Cardiac septum (tissue), 1 donor: Measurements from ENCODE around the gene KLHL36. TPM values are rescaled to one million over a fixed set of nuclear protein-coding genes. Genes with fewer than 3 reads are reported as not detected.

ENCODE experiments used
- total RNA-seq: library from RNA; stranded (reverse); fragmentation: NEBNext Ultra II Directional; extraction: Animal tissue kit (Norgen Biotek cat#: 25700); gene quantifications from one replicate; pipeline ENCODE4 v1.2.1, GENCODE V29; 2021
- donor health status: DM: no; HTN: no; CAD: no.

Gene KLHL36
- total RNA-seq, 1 donor from 2014 or later: 53.2 TPM

Other genes with a start within 250 kb of the KLHL36 start
- 8.5 TPM for gene MEAK7, start 143.9 kb upstream of the KLHL36 start, total RNA-seq
- 11.0 TPM for gene COTL1, start 30.4 kb upstream of the KLHL36 start, total RNA-seq
- gene USP10, start 51.5 kb downstream of the KLHL36 start, total RNA-seq: 53.8 TPM
- 16.3 TPM for gene CRISPLD2, start 171.5 kb downstream of the KLHL36 start, total RNA-seq